DMS114 treated with DMSO at 0.1 percent for 48 hours (cell line): Measurements from ENCODE around the gene SWI5.
"Not testable (repeated sequence)": the region's sequence is repeated elsewhere in the genome, so short reads cannot be mapped to it uniquely, and the experiment has no call there.

ENCODE experiments used
- DNase-seq: peaks from one replicate; lab custom pipeline; 2025; ENCODE audit not compliant: unreplicated experiment; lab: John Stamatoyannopoulos, UW

Gene SWI5

DNA sequence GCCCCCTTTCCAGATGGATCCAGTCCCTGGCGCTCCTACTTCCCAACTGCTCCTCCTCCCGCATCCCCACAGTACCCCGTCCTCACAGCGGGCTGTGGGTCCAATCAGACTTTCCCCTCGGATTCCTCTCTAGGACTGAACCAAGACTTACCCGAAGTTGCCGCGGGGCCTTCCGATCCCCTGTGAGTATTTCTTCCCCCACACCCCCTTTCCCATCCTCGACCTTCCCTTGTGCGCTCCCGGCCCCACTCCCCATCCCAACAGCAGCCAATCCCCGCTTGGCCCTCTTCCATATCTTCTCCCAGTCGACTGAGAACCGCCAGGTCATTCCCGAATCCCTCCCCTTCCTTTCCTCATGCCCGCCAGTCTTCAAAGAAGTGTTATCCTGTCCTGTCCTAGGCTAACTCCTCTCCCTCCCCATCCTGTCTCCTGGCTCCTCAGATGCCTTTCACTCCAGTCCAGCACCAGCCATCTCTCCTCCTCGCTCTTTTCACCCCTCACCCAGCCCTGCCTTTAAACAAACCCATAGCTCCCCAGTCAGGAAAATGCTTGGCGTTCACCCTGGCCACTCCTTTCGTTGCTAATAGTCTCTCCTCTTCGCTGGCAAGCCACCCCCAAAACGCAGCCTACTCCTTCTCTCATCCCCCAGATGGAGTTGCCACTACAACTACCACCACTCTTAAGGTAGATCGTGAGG is 646 bp downstream of the SWI5 start:
- no peak for DNase-seq

DNA sequence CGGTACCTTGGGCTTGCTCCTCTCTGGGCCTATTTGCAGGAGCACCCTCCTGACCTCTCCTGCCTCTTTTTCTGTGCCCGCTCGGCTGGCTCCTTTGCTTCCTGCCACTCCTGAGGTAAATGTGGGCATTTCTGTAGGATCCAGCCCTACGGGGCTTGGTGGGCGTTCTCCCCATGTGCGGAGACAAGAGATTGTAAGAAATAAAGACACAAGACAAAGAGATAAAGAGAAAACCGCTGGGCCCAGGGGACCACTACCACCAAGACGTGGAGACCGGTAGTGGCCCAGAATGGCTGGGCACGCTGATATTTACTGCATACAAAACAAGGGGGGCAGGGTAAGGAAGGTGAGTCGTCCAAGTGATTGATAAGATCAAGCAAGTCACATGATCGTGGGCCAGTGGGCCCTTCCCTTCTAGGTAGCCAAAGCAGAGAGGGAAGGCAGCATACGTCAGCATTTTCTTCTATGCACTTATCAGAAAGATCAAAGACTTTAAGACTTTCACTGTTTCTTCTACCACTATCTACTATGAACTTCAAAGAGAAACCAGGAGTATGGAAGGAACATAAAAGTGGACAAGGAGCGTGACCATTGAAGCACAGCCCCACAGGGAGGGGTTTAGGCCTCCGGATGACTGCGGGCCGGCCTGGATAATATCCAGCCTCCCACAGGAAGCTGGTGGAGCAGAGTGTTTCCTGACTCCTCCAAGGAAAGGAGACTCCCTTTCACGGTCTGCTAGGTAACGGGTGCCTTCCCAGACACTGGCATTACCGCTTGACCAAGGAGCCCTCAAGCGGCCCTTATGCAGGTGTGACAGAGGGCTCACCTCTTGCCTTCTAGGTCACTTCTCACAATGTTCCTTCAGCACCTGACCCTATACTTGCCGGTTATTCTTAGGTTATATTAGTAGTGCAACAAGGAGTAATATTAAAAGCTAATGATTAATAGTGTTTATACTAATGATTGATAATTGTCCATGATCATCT is 3.3 kb downstream of the SWI5 start:
- not testable (repeated sequence) for DNase-seq

DNA sequence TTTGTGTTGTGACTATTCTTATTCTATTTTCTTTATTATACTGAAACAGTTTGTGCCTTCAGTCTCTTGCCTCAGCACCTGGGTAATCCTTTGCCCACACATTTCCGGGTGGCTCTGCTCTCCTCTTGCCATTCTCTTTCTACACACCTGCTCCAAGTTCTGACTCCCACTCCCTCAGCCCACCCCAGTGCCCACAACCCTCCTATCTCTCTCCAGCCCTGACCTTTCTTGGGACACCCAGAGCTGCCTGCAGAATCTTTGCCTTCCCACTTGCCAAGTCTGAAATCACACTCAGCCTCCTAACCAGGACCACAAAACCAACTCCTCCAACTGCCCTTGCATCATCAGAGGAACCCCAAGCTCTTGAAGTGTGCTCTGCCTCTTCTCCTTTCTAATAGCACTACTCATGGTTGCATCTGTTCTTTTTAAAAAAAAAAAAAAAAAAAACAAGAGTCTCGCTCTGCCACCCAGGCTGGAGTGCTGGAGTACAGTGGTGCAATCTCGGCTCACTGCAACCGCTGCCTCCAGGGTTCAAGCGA is 4.1 kb downstream of the SWI5 start:
- DNase-seq: no peak

DNA sequence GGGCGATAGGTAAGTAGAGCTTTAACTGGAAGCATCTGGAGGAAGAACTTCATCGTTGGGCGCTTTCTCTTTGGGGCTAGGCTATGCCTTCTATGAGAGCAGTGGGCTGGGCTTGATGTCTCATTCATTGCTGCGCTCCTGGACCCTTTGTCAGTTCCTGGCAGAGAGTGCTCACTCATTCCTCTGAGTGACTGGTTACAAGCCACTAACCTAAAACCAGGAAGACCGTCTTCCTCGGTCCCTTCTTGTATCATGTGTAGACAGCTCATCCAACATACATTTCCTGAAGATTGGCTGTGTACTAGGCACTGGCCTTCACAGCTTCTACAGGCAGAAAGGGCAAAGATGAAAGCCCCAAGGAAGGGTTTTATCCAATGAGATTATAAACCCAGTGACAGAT is 6.4 kb downstream of the SWI5 start:
- DNase-seq: no peak

DNA sequence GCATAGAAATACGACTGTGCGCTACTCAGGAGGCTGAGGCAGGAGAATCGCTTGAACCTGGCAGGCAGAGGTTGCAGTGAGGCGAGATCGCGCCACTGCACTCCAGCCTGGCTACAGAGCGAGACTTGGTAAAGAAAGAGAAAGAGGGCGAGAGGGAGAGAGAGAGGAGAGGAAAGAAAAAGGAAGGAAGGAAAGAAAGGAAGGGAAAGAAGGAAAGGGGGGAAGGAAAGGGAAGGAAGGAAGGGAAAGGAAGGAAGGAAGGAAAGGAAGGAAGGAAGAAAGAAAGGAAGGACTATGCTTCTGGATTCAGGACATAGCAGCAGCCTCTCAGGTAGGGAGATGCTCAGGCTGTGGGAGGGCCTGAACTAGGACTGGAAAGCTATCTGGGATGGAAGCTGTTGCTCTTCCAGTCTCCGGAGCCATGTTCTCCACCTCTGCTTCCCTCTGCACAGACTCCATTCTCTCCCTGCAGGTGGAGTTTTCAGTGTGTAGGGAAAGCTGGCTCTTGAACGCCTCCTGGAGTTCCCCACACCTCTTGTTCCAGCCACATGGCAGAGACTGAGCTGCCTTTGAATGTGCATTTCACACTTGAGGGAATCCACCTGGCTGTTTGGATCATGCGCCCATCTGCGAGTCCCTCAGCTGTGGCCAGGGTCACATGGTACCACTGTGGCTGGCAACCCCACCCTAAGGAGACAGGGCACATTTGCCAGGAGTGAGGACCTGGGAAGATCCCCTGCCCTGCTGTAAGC is 9.1 kb downstream of the SWI5 start:
- no peak for DNase-seq

DNA sequence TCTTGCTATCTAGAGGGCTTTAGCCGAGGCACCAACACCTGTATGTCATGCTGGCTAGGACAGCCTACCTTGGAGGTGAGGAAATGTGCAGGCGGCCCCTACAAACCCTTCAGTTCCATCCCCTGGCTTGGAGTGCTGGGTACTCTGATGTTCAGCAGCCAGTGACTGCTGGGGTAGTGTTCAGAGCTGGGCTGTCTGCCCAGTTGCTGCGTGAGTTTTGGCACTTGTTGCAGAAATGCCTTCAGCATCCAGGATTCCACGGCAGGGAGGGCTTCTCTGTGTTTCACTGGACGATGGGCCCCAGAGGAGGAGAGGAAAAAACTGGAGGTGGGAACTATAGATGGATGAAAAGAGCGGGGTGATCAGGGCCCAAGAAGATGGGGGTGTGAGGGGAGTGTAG is 10.4 kb downstream of the SWI5 start:
- DNase-seq: no peak

DNA sequence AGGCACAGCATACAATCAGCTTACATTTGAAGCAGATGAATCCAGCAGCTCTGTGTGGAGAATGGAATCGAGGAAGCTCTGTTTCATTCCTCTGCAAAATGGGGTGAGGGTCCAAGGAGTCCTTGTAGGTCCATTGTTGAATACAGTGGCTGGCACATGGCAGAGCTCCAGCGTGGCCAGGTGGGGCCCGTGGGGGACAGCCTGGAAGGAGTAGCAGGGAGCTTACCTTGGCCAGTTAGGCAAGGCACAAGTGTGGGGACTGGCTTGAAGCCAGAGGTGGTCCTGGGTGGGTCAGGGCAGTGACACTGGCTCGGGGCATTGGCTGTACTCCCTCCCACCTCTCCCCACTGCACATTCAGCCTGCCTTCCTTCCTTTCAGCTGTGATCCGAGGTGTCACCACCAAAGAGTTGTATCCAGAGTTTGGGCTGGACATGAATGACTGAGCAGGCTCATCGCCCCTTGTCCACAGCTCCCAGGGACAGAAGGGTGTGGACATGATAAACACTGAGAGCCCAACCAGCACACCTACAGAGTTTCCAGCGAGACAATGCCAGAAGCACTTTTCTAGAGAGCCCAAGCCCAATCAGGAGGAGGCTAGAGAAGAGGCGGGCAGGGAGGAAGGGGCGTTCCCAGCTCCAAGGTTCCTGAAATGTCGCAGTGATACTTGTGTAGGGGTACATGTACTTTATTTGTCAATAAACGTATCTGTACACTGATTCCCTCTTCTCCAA is 12.4 kb downstream of the SWI5 start:
- DNase-seq: no peak

DNA sequence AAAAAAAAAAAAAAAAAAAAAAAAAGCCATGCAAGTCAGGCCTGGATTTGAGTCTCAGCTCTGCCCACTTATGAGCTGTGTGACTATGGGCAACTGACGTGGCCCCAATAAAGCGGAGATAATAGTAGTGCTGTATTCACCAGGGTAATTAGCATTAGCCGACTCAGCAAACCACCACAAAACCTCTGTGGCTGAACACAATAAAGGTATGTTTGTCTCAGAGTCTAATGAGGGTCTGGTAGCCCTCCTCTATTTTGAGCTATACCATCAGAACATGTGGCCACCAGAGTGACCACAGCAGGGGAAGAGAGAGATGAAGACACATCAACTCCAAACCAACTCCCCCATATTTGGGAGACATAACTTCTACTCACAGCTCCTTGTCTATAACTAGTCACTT is 15.9 kb downstream of the SWI5 start:
- no peak for DNase-seq

DNA sequence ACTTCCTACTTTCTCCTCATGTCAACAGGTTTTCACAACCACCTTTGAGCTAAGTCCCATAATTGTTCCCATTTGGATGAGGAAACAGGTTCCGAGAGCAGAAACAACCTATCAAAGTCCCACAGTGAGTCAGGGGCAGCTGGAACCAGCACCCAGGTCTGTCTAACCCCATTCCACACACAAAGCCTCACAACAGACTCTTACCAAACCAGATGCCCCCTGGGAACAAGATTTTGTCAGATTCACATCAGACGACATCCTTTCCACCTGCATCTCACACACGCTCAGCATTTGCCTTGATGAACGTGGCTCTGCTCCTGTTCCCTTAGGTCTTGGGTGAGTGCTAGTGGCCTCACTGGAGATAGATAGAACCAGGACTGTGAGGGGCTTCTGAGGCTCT is 17.0 kb downstream of the SWI5 start:
- no peak for DNase-seq

DNA sequence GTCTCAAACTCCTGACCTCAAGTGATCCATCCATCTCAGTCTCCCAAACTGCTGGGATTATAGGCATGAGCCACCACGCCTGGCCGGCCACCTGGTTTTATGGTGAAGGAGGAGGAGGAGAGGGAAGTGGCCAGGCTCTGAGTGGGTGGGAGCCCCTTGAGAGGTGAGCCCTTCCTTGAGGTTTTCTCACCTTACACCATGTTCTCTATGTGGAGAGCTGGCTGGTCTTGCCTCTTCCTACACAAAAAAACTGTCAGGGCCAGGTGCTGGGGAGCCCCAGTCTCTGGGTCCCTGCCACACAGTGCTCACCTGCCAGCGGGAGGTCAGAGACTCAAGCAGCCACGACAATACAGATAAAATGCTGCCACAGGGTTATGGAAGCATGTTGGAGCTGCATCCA is 18.1 kb downstream of the SWI5 start:
- DNase-seq: no peak

DNA sequence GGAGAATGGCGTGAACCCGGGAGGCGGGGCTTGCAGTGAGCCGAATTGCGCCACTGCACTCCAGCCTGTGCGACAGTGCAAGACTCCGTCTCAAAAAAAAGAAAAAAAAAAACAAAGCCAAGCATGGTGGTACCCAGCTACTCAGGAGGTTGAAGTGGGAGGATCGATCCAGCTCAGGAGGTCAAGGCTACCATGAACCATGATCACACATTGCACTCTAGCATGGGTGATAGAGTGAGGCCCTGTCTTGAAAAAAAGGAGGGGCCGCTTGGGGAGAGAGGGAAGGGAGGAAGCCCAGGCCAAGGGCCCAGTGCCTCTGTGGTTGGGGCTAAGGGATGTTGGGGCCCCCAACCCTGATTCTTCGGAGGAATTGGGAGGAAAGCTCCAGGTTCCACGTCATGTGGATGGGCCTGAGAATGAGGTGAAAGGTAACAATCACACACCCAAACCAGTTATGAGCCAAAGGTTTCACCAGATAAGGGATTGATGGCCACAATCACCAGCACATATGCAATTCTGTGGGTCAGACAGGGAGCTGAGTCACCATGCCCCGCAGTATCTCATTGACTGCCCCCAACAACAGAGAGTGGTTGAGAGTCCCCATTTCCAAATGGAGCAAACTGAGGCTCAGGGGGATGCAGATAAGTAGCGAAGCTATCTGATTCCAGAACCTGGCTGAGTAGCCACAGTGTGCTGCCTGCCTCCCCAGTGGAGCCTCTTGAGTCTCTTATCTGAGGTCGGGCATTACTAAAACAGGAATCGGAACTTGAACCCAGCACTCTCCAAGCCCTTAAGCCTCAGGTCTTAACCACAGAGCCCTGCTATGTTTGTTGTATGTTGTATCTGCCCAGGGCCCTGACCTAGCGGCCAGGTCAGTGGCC is 20.5 kb downstream of the SWI5 start:
- DNase-seq: no peak

DNA sequence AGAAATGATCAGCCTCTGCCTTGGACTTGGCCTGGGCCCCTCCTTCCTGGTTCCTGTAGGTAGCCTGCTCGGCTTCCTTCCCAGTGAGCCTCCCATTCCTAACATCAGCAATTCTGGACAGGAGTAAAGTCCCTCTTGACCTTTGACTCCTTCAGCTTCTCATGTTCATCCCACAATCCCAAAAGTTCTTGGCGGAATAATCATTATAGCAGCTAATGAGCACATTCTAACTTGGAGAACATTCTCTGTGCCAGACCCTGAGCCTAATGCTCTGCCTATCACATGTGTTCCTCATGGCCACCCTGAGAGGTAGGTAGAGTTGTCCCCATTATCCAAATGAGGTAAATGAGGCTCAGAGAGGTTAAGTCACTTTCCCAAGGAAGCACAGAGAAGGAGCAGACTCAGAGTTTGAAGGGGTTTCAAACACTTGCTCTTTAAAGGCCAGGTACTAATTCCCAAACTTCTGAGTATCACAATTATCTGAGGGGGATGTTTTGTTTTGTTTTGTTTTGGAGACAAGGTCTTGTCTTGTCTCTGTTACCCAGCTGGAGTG is 21.2 kb downstream of the SWI5 start:
- DNase-seq: no peak

DNA sequence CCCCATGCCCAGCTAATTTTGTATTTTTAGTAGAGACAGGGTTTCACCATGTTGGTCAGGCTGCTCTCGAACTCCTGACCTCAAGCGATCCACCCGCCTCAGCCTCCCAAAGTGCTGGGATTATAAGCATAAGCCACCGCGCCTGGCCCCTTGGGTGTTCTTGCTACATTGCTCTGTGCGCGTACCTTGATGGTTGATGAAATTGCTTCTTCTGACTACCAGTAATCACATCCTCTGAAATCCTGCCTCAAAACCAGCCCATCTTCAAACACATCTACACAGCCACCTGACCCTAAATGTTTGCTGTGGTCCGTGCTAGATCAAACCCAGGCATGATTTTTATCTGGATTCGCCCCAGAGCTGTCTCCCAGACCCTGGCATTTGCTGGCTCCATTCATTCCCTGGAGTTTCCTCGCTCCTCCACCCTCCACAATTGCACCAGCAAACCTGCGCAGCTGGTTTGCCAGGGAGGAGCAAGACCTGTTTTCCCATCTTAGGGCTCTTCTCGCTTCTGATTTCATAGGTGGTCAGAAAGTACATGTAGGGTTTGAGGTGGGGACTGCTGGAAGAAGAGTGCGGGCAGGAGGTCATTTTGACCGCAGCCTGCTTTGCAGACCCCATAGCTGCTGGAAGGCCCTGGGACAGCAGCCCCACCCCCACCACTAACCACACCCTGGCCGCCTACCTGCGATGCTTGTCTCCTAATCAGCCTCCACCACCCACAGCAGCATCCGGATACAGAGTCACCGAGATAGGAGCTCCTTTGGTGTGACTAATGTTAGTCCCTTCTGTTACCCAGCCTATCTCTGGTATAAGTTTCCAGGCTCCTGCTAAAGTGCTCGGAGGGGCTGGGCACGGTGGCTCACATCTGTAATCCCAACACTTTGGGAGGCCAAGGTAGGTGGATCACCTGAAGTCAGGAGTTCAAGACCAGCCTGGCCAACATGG is 22.7 kb downstream of the SWI5 start:
- DNase-seq: no peak

DNA sequence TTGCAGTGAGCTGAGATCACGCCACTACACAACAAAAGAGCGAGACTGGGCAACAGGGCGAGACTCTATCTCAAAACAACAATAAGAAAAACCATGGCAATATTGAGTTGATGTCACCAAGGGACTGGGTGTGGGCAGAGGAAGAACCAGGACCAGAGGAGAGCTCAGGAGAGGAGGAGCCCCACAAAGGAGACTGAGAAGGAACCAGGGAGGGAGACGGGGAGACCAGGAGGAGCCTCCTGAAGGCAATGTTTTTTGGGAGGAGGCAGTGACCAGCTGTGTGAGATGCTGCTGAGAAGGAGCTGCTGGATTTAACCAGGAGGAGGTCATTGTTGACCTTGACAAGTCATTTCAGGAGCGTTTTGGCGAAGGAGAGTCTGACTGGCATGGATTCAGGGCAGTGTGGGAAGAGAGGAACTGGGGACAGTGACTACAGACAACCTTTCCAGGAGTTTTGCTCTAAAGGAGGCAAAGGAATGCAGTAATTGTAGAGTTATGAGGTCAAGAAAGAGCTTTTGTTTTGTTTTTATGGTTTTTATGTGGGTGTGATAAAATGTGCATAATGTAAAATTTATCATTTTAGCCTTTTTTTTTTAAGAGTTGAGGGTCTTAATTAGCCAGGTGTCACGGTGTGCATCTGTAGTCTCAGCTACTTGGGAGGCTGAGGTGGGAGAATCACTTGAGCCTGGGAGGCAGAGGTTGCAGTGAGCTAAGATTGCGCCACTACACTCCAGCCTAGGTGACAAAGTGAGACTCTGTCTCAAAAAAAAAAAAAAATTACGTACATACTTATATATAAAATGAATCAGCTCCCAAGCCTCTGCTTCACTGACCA is 28.3 kb downstream of the SWI5 start:
- DNase-seq: no peak

DNA sequence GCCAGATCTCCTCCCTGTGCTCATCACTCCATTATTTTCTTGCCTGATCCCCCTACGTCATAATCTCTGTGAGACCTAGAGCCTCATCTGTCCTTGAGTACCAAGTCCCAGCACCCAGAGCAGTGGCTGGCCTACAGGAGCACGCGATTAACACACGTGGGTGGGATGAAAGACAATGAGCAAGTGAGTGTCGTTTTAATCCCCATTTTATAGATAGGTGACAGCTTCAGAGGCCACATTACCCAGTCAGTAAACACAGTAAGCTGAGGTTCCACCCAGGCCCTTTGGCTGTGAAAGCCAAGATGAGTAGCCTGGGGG is 28.9 kb downstream of the SWI5 start:
- DNase-seq: no peak

DNA sequence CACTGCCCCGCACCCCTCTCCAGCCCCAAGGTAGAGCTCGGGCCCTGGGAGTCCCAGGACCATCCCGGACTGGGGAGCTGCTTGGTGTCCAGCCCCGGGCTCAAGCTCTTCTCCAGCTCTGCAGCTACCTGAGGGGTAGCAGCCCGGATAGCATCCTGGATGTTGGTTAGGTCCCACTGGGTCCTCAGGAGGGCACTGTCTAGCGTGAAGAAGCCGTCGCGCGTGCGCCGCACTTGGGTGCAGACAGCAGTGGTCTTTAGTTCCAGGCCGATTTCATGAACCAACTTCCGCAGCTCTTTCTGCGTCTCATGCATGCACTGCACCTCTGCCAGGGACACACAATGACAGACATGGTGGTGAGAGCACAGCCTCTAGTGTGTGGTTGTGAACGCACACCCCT is 33.5 kb downstream of the SWI5 start:
- no peak for DNase-seq

DNA sequence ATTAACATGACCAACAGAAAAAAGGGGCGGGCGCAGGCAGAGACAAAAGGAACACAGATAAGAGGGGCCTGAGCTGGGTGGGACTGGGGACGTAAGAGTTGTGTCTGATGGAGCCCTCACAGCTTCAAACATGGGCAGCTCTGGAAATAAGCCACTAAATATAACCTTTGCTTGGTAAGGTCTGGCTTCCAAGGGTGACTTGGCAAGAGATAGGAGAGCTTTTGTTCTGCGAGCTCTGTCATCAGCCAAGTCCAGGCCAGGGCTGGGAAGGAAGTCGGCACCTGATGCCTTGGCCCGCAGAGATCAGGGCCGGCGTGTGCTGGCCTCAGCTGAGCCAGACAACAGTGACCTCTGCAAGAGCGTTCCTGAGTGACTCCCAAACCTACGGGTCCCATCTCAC is 34.4 kb downstream of the SWI5 start:
- no peak for DNase-seq

DNA sequence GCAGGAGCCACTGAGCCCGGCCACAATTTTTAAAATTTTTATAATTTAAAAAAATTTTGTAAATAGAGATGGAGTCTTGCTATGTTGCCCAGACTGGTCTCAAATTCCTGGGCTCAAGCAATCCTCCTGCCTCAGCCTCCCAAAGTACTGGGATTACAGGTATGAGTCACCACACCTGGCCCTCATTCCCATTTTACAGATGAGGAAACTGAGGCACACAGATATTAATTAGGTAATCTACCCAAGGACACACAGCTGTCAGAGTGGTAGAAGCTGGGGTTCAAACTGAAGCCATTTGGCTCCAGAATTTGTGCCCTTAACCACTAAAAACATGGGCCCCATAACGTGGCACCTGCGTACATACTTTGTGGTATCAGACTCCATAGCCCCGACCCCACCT is 38.6 kb downstream of the SWI5 start:
- DNase-seq: no peak
